ENCODE data around the gene FAM169A. TPM values are rescaled to one million over a fixed set of nuclear protein-coding genes. Genes with fewer than 3 reads are reported as not detected.

The FAM169A gene
- total and polyA plus RNA-seq, 8 donors, result under 0.01 to 11.2 (median 0.35) TPM; not detected in 1

GRCh38 chr5:74903165-74903787 lies 37.1 kb upstream of the FAM169A start:
- TF ChIP-seq EP300 (IDR thresholded peaks at IDR 0.05) (no peak), CTCF (IDR thresholded peaks at IDR 0.05) (peak in 5 of 7 experiments; percentile 15 to 65 (median 45)), POLR2AphosphoS5 (IDR thresholded peaks at IDR 0.05) (no peak), POLR2A (IDR thresholded peaks at IDR 0.05) (no peak)
- Histone ChIP-seq H3K36me3 (no peaks in the 10 kb centered on the region), H3K4me1 (no peaks in the 10 kb centered on the region), H3K27me3 (no peaks in the 10 kb centered on the region), H3K9me3 (no peaks in the 10 kb centered on the region), H3K27ac (no peak overlapping the region), H3K4me3 (no peak overlapping the region)
- intact Hi-C loops (cut with DNase I; ENCODE audit: low total_unique reads), result no loop called here
- WGBS, 5 donors, result 11 to 18% (median 18%) methylated on average over 4 of the region's 4 CpGs
- peak; percentile 71 to 86 for DNase-seq

GRCh38 chr5:74897049-74897448 lies 30.9 kb upstream of the FAM169A start:
- Histone ChIP-seq H3K27ac (no peak overlapping the region), H3K4me3 (no peak overlapping the region), H3K4me1 (peaks cover 0 to 8% (median 3%) of the 10 kb centered on the region in 4 donors), H3K36me3 (no peaks in the 10 kb centered on the region), H3K9me3 (peaks cover 0 to 11% (median 9%) of the 10 kb centered on the region in 4 donors), H3K27me3 (no peaks in the 10 kb centered on the region)
- intact Hi-C loops (cut with DNase I; ENCODE audit: low total_unique reads), result no loop called here
- no peak for TF ChIP-seq EP300 (IDR thresholded peaks at IDR 0.05)
- TF ChIP-seq POLR2A (IDR thresholded peaks at IDR 0.05), result no peak
- TF ChIP-seq POLR2AphosphoS5 (IDR thresholded peaks at IDR 0.05), result no peak
- TF ChIP-seq CTCF (IDR thresholded peaks at IDR 0.05), result no peak
- DNase-seq, result no peak
- WGBS, 5 donors, result 74 to 96% (median 93%) methylated on average over 1 of the region's 1 CpG

GRCh38 chr5:74895906-74896305 lies 29.7 kb upstream of the FAM169A start:
- peak; percentile 71 to 75 for DNase-seq

GRCh38 chr5:74894351-74894750 lies 28.2 kb upstream of the FAM169A start:
- TF ChIP-seq CTCF (IDR thresholded peaks at IDR 0.05), result no peak
- 95 to 100% (median 96%) methylated on average over 2 of the region's 2 CpGs for WGBS, 5 donors
- Histone ChIP-seq H3K9me3 (peaks cover 0 to 11% (median 9%) of the 10 kb centered on the region in 4 donors), H3K4me1 (peaks cover 0 to 8% (median 3%) of the 10 kb centered on the region in 4 donors), H3K27ac (no peak overlapping the region), H3K36me3 (no peaks in the 10 kb centered on the region), H3K27me3 (no peaks in the 10 kb centered on the region), H3K4me3 (no peak overlapping the region)
- intact Hi-C loops (cut with DNase I; ENCODE audit: low total_unique reads), result no loop called here
- DNase-seq, result no peak

More at GRCh38 chr5:74895906-74896305, 29.7 kb upstream of the FAM169A start:
- TF ChIP-seq POLR2AphosphoS5 (IDR thresholded peaks at IDR 0.05), result peak in 1 of 3 donors; percentile 31
- no peak for TF ChIP-seq CTCF (IDR thresholded peaks at IDR 0.05)
- intact Hi-C loops (cut with DNase I; ENCODE audit: low total_unique reads), result no loop called here
- WGBS, 5 donors, result 36 to 51% (median 47%) methylated on average over 5 of the region's 5 CpGs
- peaks cover 0 to 11% (median 9%) of the 10 kb centered on the region in 4 donors for H3K9me3 ChIP-seq
- H3K4me1 ChIP-seq, result peaks cover 0 to 8% (median 3%) of the 10 kb centered on the region in 4 donors
- no peak overlapping the region for H3K27ac ChIP-seq
- no peaks in the 10 kb centered on the region for H3K36me3 ChIP-seq
- no peaks in the 10 kb centered on the region for H3K27me3 ChIP-seq
- no peak overlapping the region for H3K4me3 ChIP-seq
